Lung (tissue), 13 donors: ENCODE results near the gene LRRN4CL. TPM values are rescaled to one million over a fixed set of nuclear protein-coding genes. Genes with fewer than 3 reads are reported as not detected.

ENCODE experiments used
- ATAC-seq: fragments of 200-7000 bp; cut with Tn5 transposase; one replicate; pipeline ENCODE4 v1.9.1; 2020; ENCODE audit warnings: moderate number of reproducible peaks; ENCODE audit not compliant: insufficient read depth, low FRiP score
- DNase-seq, 3 donors: peaks; one replicate each; pipeline ENCODE4 v3.0.0-alpha.2; 2013 to 2017
- H3K27ac ChIP-seq, 2 donors: one replicate each; pipeline ENCODE4 v1.5.1; 2013; ENCODE audit warnings: mild to moderate bottlenecking in 2 of 2, moderate library complexity in 2 of 2, control low read depth in 1 of 2, inconsistent platforms in 1 of 2, low read depth in 1 of 2, low read length in 1 of 2
- H3K27me3 ChIP-seq, 3 donors: one replicate each; pipeline ENCODE4 v1.5.1; 2013; ENCODE audit warnings: low read length in 2 of 3; ENCODE audit not compliant: control insufficient read depth in 3 of 3, insufficient read depth in 3 of 3
- H3K36me3 ChIP-seq, 4 donors: one replicate each; pipeline ENCODE4 v1.5.1; 2013; ENCODE audit warnings: low read length in 4 of 4, mild to moderate bottlenecking in 1 of 4, moderate library complexity in 1 of 4; ENCODE audit not compliant: control insufficient read depth in 4 of 4, insufficient read depth in 4 of 4
- H3K4me1 ChIP-seq, 5 donors: one replicate each; pipeline ENCODE4 v1.5.1; 2013; ENCODE audit warnings: low read length in 5 of 5, mild to moderate bottlenecking in 2 of 5, moderate library complexity in 1 of 5; ENCODE audit not compliant: control insufficient read depth in 5 of 5, insufficient read depth in 5 of 5
- H3K4me3 ChIP-seq: one replicate; pipeline ENCODE4 v1.5.1; 2013; ENCODE audit warnings: mild to moderate bottlenecking, control low read depth, moderate library complexity
- H3K9ac ChIP-seq, 2 donors: one replicate each; pipeline ENCODE4 v1.5.1; 2013; ENCODE audit warnings: low read length in 2 of 2, control low read depth in 1 of 2; ENCODE audit not compliant: insufficient read depth in 1 of 2
- H3K9me3 ChIP-seq, 4 donors: one replicate each; pipeline ENCODE4 v1.5.1; 2013; ENCODE audit warnings: low read length in 3 of 4, mild to moderate bottlenecking in 1 of 4, moderate library complexity in 1 of 4; ENCODE audit not compliant: control insufficient read depth in 4 of 4, insufficient read depth in 3 of 4
- WGBS, 2 donors: extraction: QIAGEN DNeasy Blood & Tissue Kit; methylation state at CpG; one replicate each; pipeline ENCODE4 v1.1.7; 2013; 5-methylcytosine and 5-hydroxymethylcytosine counted together
- polyA plus RNA-seq, 2 donors: library from polyadenylated mRNA; stranded (reverse); fragments of 200-250 nt; gene quantifications; one replicate each; pipeline ENCODE4 v1.2.1, GENCODE V29; 2013
- small RNA-seq: library from RNA; depleted of rRNA; stranded (forward); fragments of <200 nt; gene quantifications from one replicate; pipeline ENCODE3, GENCODE V24; 2014; ENCODE audit warnings: low replicate concordance
- total RNA-seq, 2 donors: library from RNA; depleted of rRNA in 1 of 2; stranded (reverse); fragments of >200 nt in 1 of 2; gene quantifications; one replicate each; pipeline ENCODE4 v1.2.1, GENCODE V29; 2014 to 2021
- TF ChIP-seq, protein P1 (sequence below): IDR thresholded peaks from 2 replicates; pipeline ENCODE4 v1.5.1; 2012; ENCODE audit warnings: mild to moderate bottlenecking; ENCODE audit errors: control extremely low read depth, extremely low read depth
- donor health status: control.
- donor health status: control.
- donor health status: Bipolar disorder and iron deficiency.
- donor health status: healthy.
- donor health status: DM: yes; HTN: yes; CAD: no.

The LRRN4CL gene
- total and polyA plus RNA-seq, 4 donors: 0.46 to 2.6 (median 1.2) TPM

DNA sequence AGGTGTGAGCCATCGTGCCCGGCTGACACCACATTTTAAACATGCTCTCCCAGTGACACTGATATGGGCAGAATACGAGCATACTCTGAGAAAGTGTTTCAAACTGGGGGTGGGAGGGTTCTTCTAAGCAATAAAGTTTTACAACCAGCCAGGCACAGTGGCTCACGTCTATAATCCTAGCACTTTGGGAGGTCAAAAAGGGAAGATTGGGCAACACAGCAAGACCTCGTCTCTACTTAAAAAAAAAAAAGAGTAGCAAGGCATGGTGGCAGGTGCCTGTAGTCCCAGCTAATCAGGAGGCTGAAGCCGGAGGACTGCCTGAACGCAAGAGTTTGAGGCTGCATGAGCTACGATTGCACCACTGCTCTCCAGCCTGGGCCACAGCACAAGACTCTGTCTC lies 45.1 kb downstream of the LRRN4CL start:
- TF ChIP-seq, protein P1, sequence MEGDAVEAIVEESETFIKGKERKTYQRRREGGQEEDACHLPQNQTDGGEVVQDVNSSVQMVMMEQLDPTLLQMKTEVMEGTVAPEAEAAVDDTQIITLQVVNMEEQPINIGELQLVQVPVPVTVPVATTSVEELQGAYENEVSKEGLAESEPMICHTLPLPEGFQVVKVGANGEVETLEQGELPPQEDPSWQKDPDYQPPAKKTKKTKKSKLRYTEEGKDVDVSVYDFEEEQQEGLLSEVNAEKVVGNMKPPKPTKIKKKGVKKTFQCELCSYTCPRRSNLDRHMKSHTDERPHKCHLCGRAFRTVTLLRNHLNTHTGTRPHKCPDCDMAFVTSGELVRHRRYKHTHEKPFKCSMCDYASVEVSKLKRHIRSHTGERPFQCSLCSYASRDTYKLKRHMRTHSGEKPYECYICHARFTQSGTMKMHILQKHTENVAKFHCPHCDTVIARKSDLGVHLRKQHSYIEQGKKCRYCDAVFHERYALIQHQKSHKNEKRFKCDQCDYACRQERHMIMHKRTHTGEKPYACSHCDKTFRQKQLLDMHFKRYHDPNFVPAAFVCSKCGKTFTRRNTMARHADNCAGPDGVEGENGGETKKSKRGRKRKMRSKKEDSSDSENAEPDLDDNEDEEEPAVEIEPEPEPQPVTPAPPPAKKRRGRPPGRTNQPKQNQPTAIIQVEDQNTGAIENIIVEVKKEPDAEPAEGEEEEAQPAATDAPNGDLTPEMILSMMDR: no peak
- DNase-seq (no peak), ATAC-seq (no peak)
- H3K9ac ChIP-seq: no peak overlapping the region
- 78 to 85% methylated on average over 8 of the region's 8 CpGs for WGBS, 2 donors
- H3K4me3 ChIP-seq: no peak overlapping the region
- H3K4me1 ChIP-seq: peaks cover 0 to 14% (median 6%) of the 10 kb centered on the region in 5 donors
- H3K27ac ChIP-seq: no peak overlapping the region
- no peaks in the 10 kb centered on the region for H3K27me3 ChIP-seq
- H3K9me3 ChIP-seq: no peaks in the 10 kb centered on the region
- peaks cover 0 to 23% (median 17%) of the 10 kb centered on the region in 4 donors for H3K36me3 ChIP-seq

Small RNAs within 50 kb of the gene (small RNA-seq; reads per million reads assigned to genes)
- gene SNORA57: not detected

Other genes with a start within 250 kb of the LRRN4CL start
- gene AHNAK, start 142.7 kb downstream of the LRRN4CL start, total RNA-seq: 100 to 1,000 TPM; 396 to 707 TPM
- 10 to 100 TPM; 66.5 to 79.9 TPM for gene AHNAK, start 142.7 kb downstream of the LRRN4CL start, polyA plus RNA-seq
- gene EEF1G, start 115.6 kb downstream of the LRRN4CL start, total RNA-seq: 1,000 to 10,000 TPM in 1 of 2 donors, 100 to 1,000 TPM in 1; 941 to 1,160 TPM
- 1,000 to 10,000 TPM; 1,043 to 1,130 TPM for gene EEF1G, start 115.6 kb downstream of the LRRN4CL start, polyA plus RNA-seq
- gene TUT1, start 98.0 kb downstream of the LRRN4CL start, total RNA-seq: 10 to 100 TPM; 10.8 to 19.4 TPM
- 10 to 100 TPM; 15.2 to 21.9 TPM for gene TUT1, start 98.0 kb downstream of the LRRN4CL start, polyA plus RNA-seq
- 10 to 100 TPM; 53.7 to 74.4 TPM for gene MTA2, start 87.7 kb downstream of the LRRN4CL start, total RNA-seq
- 10 to 100 TPM; 57.0 to 62.2 TPM for gene MTA2, start 87.7 kb downstream of the LRRN4CL start, polyA plus RNA-seq
- 10 to 100 TPM; 29.1 to 95.4 TPM for gene EML3, start 76.8 kb downstream of the LRRN4CL start, total RNA-seq
- gene EML3, start 76.8 kb downstream of the LRRN4CL start, polyA plus RNA-seq: 10 to 100 TPM; 59.5 to 66.4 TPM
- 1 to 10 TPM; 3.5 to 9.6 TPM for gene ROM1, start 76.3 kb downstream of the LRRN4CL start, total RNA-seq
- 10 to 100 TPM in 1 of 2 donors, 1 to 10 TPM in 1; 9.3 to 17.9 TPM for gene ROM1, start 76.3 kb downstream of the LRRN4CL start, polyA plus RNA-seq
- 10 to 100 TPM; 14.6 to 48.7 TPM for gene B3GAT3, start 67.5 kb downstream of the LRRN4CL start, total RNA-seq
- gene B3GAT3, start 67.5 kb downstream of the LRRN4CL start, polyA plus RNA-seq: 10 to 100 TPM; 50.3 to 58.0 TPM
- gene GANAB, start 42.9 kb downstream of the LRRN4CL start, total RNA-seq: 100 to 1,000 TPM; 181 to 266 TPM
- gene GANAB, start 42.9 kb downstream of the LRRN4CL start, polyA plus RNA-seq: 100 to 1,000 TPM; 104 to 155 TPM
- gene INTS5, start 36.2 kb downstream of the LRRN4CL start, total RNA-seq: 10 to 100 TPM; 15.5 to 22.7 TPM
- 10 to 100 TPM in 1 of 2 donors, 1 to 10 TPM in 1; 8.5 to 17.4 TPM for gene INTS5, start 36.2 kb downstream of the LRRN4CL start, polyA plus RNA-seq
- gene C11orf98, start 24.3 kb downstream of the LRRN4CL start, total RNA-seq: 10 to 100 TPM; 19.0 to 54.0 TPM
- 100 to 1,000 TPM; 135 to 140 TPM for gene C11orf98, start 24.3 kb downstream of the LRRN4CL start, polyA plus RNA-seq
- gene CSKMT, start 24.2 kb downstream of the LRRN4CL start, total RNA-seq: 10 to 100 TPM in 1 of 2 donors, 1 to 10 TPM in 1; 5.3 to 19.8 TPM
- 10 to 100 TPM; 11.0 to 37.1 TPM for gene CSKMT, start 24.2 kb downstream of the LRRN4CL start, polyA plus RNA-seq
- 10 to 100 TPM in 1 of 2 donors, 1 to 10 TPM in 1; 8.6 to 10.4 TPM for gene UQCC3, start 17.9 kb downstream of the LRRN4CL start, total RNA-seq
- 10 to 100 TPM in 1 of 2 donors, 1 to 10 TPM in 1; 8.7 to 20.1 TPM for gene UQCC3, start 17.9 kb downstream of the LRRN4CL start, polyA plus RNA-seq
- 1 to 10 TPM; 4.4 to 8.9 TPM for gene LBHD1, start 17.3 kb downstream of the LRRN4CL start, total RNA-seq
- gene LBHD1, start 17.3 kb downstream of the LRRN4CL start, polyA plus RNA-seq: 1 to 10 TPM; 4.4 to 5.7 TPM
- 10 to 100 TPM; 54.8 to 80.2 TPM for gene UBXN1, start 10.5 kb downstream of the LRRN4CL start, total RNA-seq
- gene UBXN1, start 10.5 kb downstream of the LRRN4CL start, polyA plus RNA-seq: 100 to 1,000 TPM; 149 to 168 TPM
- 100 to 1,000 TPM in 1 of 2 donors, 10 to 100 TPM in 1; 30.7 to 120 TPM for gene BSCL2, start 17.9 kb upstream of the LRRN4CL start, total RNA-seq
- 100 to 1,000 TPM in 1 of 2 donors, 10 to 100 TPM in 1; 65.7 to 190 TPM for gene BSCL2, start 17.9 kb upstream of the LRRN4CL start, polyA plus RNA-seq
- gene GNG3, start 18.1 kb upstream of the LRRN4CL start, total RNA-seq: under 1 TPM in 1 of 2 donors, not detected in 1; 0.40 TPM
- under 1 TPM; 0.05 to 0.26 TPM for gene GNG3, start 18.1 kb upstream of the LRRN4CL start, polyA plus RNA-seq
- 10 to 100 TPM; 41.4 to 53.1 TPM for gene HNRNPUL2, start 37.9 kb upstream of the LRRN4CL start, total RNA-seq
- gene HNRNPUL2, start 37.9 kb upstream of the LRRN4CL start, polyA plus RNA-seq: 10 to 100 TPM; 25.6 to 29.5 TPM
- gene TTC9C, start 39.0 kb upstream of the LRRN4CL start, total RNA-seq: 10 to 100 TPM; 27.7 to 33.8 TPM
- gene TTC9C, start 39.0 kb upstream of the LRRN4CL start, polyA plus RNA-seq: 10 to 100 TPM; 22.6 to 55.5 TPM
- gene ZBTB3, start 64.6 kb upstream of the LRRN4CL start, total RNA-seq: 10 to 100 TPM in 1 of 2 donors, 1 to 10 TPM in 1; 8.9 to 12.9 TPM
- 1 to 10 TPM; 2.1 to 5.8 TPM for gene ZBTB3, start 64.6 kb upstream of the LRRN4CL start, polyA plus RNA-seq
- 10 to 100 TPM; 52.0 to 72.9 TPM for gene POLR2G, start 72.0 kb upstream of the LRRN4CL start, total RNA-seq
- gene POLR2G, start 72.0 kb upstream of the LRRN4CL start, polyA plus RNA-seq: 100 to 1,000 TPM; 141 to 148 TPM
- gene TAF6L, start 81.9 kb upstream of the LRRN4CL start, total RNA-seq: 10 to 100 TPM; 22.6 to 27.8 TPM
- gene TAF6L, start 81.9 kb upstream of the LRRN4CL start, polyA plus RNA-seq: 10 to 100 TPM; 18.7 to 32.7 TPM
- 10 to 100 TPM; 40.0 to 61.0 TPM for gene TMEM179B, start 97.9 kb upstream of the LRRN4CL start, total RNA-seq
- gene TMEM179B, start 97.9 kb upstream of the LRRN4CL start, polyA plus RNA-seq: 10 to 100 TPM; 68.8 to 87.6 TPM
- gene TMEM223, start 102.5 kb upstream of the LRRN4CL start, total RNA-seq: 10 to 100 TPM in 1 of 2 donors, 1 to 10 TPM in 1; 9.7 to 15.6 TPM
- gene TMEM223, start 102.5 kb upstream of the LRRN4CL start, polyA plus RNA-seq: 10 to 100 TPM; 21.9 to 38.6 TPM
- 10 to 100 TPM; 62.6 to 89.4 TPM for gene NXF1, start 115.9 kb upstream of the LRRN4CL start, total RNA-seq
- 10 to 100 TPM; 68.4 to 82.5 TPM for gene NXF1, start 115.9 kb upstream of the LRRN4CL start, polyA plus RNA-seq
- gene STX5, start 142.5 kb upstream of the LRRN4CL start, total RNA-seq: 10 to 100 TPM; 38.7 to 47.6 TPM
- 10 to 100 TPM; 19.8 to 36.6 TPM for gene STX5, start 142.5 kb upstream of the LRRN4CL start, polyA plus RNA-seq
- not detected for gene TEX54, start 143.3 kb upstream of the LRRN4CL start, total RNA-seq
- gene TEX54, start 143.3 kb upstream of the LRRN4CL start, polyA plus RNA-seq: not detected
- gene WDR74, start 150.1 kb upstream of the LRRN4CL start, total RNA-seq: 10 to 100 TPM; 26.2 to 41.4 TPM
- 10 to 100 TPM; 42.5 to 64.1 TPM for gene WDR74, start 150.1 kb upstream of the LRRN4CL start, polyA plus RNA-seq
- 100 to 1,000 TPM; 151 to 249 TPM for gene SLC3A2, start 191.4 kb upstream of the LRRN4CL start, total RNA-seq
- gene SLC3A2, start 191.4 kb upstream of the LRRN4CL start, polyA plus RNA-seq: 100 to 1,000 TPM; 173 to 265 TPM
- gene CHRM1, start 231.8 kb upstream of the LRRN4CL start, total RNA-seq: 1 to 10 TPM; 1.1 to 1.5 TPM
- gene CHRM1, start 231.8 kb upstream of the LRRN4CL start, polyA plus RNA-seq: 1 to 10 TPM in 1 of 2 donors, under 1 TPM in 1; 0.38 to 1.3 TPM